SU-DHL-6 (cell line): ENCODE results near the gene CRTAC1.

Source experiments
- H2AFZ ChIP-seq: fragments of 200-600 bp; sonication (generic); 2 replicates; pipeline ENCODE4 v1.6.1; 2014; ENCODE audit warnings: low read depth, mild to moderate bottlenecking, moderate library complexity, mixed read lengths, antibody characterized with exemption, low read length; ENCODE audit not compliant: severe bottlenecking
- H3F3A ChIP-seq: fragments of 200-600 bp; shearing (Covaris generic); 2 replicates; pipeline ENCODE4 v1.6.0; 2016; ENCODE audit warnings: antibody characterized with exemption, mild to moderate bottlenecking; ENCODE audit not compliant: insufficient read depth
- H3K27ac ChIP-seq: fragments of 200-600 bp; sonication (generic); 2 replicates; pipeline ENCODE4 v1.5.1; 2016; ENCODE audit warnings: low read depth, mild to moderate bottlenecking, low read length, moderate library complexity, mixed read lengths
- H3K27me3 ChIP-seq: fragments of 200-600 bp; sonication (generic), shearing (Covaris generic); 2 replicates; pipeline ENCODE4 v1.6.0; 2014; ENCODE audit warnings: mild to moderate bottlenecking, low read length
- H3K36me3 ChIP-seq: fragments of 200-600 bp; sonication (generic); 2 replicates; pipeline ENCODE4 v1.6.1; 2014; ENCODE audit warnings: mild to moderate bottlenecking, low read length, mixed read lengths
- H3K4me2 ChIP-seq: fragments of 300-600, 200-600 bp; shearing (Covaris generic), sonication (generic); 2 replicates; pipeline ENCODE4 v1.6.0; 2014; ENCODE audit warnings: low read length, low read depth, mild to moderate bottlenecking; ENCODE audit not compliant: poor library complexity, severe bottlenecking
- H3K4me3 ChIP-seq: fragments of 200-600 bp; sonication (generic); 2 replicates; pipeline ENCODE4 v1.5.1; 2014; ENCODE audit warnings: antibody characterized with exemption, low read length, mild to moderate bottlenecking, mixed read lengths; ENCODE audit not compliant: insufficient read depth, poor library complexity, severe bottlenecking
- H3K79me2 ChIP-seq: fragments of 200-600 bp; sonication (generic); 2 replicates; pipeline ENCODE4 v1.6.1; 2014; ENCODE audit warnings: mild to moderate bottlenecking, low read length, moderate library complexity; ENCODE audit not compliant: insufficient read depth
- H3K9ac ChIP-seq: fragments of 200-600 bp; sonication (generic); 2 replicates; pipeline ENCODE4 v1.7.0; 2014; ENCODE audit warnings: mild to moderate bottlenecking, low read length
- H3K9me2 ChIP-seq: fragments of 200-600 bp; sonication (generic); replicated peaks from 2 replicates; pipeline ENCODE4 v1.6.1; 2014; ENCODE audit warnings: low read length; ENCODE audit not compliant: insufficient read depth
- H3K9me3 ChIP-seq: fragments of 200-600 bp; sonication (generic); 2 replicates; pipeline ENCODE4 v1.6.1; 2014; ENCODE audit warnings: low read length, mixed read lengths; ENCODE audit not compliant: insufficient read depth
- H4K20me1 ChIP-seq: fragments of 200-600 bp; sonication (generic); 2 replicates; pipeline ENCODE4 v1.6.1; 2014; ENCODE audit warnings: low read depth, mild to moderate bottlenecking, antibody characterized with exemption, low read length, moderate library complexity, mixed read lengths
- CTCF ChIP-seq: fragments of 200-600 bp; sonication (generic); IDR thresholded peaks from one replicate; pipeline ENCODE4 v1.5.1; 2017; ENCODE audit warnings: antibody characterized with exemption, mild to moderate bottlenecking, low read length, moderate library complexity; ENCODE audit not compliant: insufficient read depth, poor library complexity, severe bottlenecking
- EZH2phosphoT487 ChIP-seq: fragments of 200-600 bp; sonication (generic), shearing (Covaris generic); conservative IDR thresholded peaks from 2 replicates; pipeline ENCODE4 v1.6.1; 2018; ENCODE audit warnings: mild to moderate bottlenecking, antibody characterized with exemption, low read length, moderate library complexity, mixed read lengths

CRTAC1 gene

GRCh38 chr10:97920865-97921264 lies 109.6 kb downstream of the CRTAC1 start:
- no peaks in the 10 kb centered on the region for H3K27me3 ChIP-seq
- H3K9me2 ChIP-seq, result no peaks in the 10 kb centered on the region
- no peak overlapping the region for H3K9ac ChIP-seq
- no peaks in the 10 kb centered on the region for H4K20me1 ChIP-seq
- H3F3A ChIP-seq, result no peaks in the 10 kb centered on the region
- no peak overlapping the region for H2AFZ ChIP-seq
- H3K36me3 ChIP-seq, result no peaks in the 10 kb centered on the region
- no peaks in the 10 kb centered on the region for H3K79me2 ChIP-seq
- no peak overlapping the region for H3K27ac ChIP-seq
- no peaks in the 10 kb centered on the region for H3K9me3 ChIP-seq
- TF ChIP-seq EZH2phosphoT487 (no peak), CTCF (no peak)
- no peak overlapping the region for H3K4me2 ChIP-seq
- no peak overlapping the region for H3K4me3 ChIP-seq

- H2AFZ ChIP-seq, result no peak overlapping the region
Observed at GRCh38 chr10:97919012-97919411, 111.4 kb downstream of the CRTAC1 start.

GRCh38 chr10:97916586-97916985 lies 113.8 kb downstream of the CRTAC1 start:
- Histone ChIP-seq H3K4me2 (no peak overlapping the region), H3K9me3 (no peaks in the 10 kb centered on the region), H3K27me3 (no peaks in the 10 kb centered on the region), H3K27ac (no peak overlapping the region), H3K79me2 (no peaks in the 10 kb centered on the region), H3F3A (no peaks in the 10 kb centered on the region), H4K20me1 (no peaks in the 10 kb centered on the region), H2AFZ (no peak overlapping the region), H3K9ac (no peak overlapping the region), H3K4me3 (no peak overlapping the region), H3K9me2 (no peaks in the 10 kb centered on the region), H3K36me3 (no peaks in the 10 kb centered on the region)
- no peak for TF ChIP-seq CTCF
- no peak for TF ChIP-seq EZH2phosphoT487

More at GRCh38 chr10:97919012-97919411, 111.4 kb downstream of the CRTAC1 start:
- Histone ChIP-seq H3F3A (no peaks in the 10 kb centered on the region), H3K79me2 (no peaks in the 10 kb centered on the region), H3K9me3 (no peaks in the 10 kb centered on the region), H3K9me2 (no peaks in the 10 kb centered on the region), H4K20me1 (no peaks in the 10 kb centered on the region), H3K36me3 (no peaks in the 10 kb centered on the region), H3K4me2 (no peak overlapping the region), H3K27me3 (no peaks in the 10 kb centered on the region), H3K27ac (no peak overlapping the region), H3K4me3 (no peak overlapping the region), H3K9ac (no peak overlapping the region)
- no peak for TF ChIP-seq CTCF
- TF ChIP-seq EZH2phosphoT487, result no peak
